Neural cell (in vitro differentiated cells): ENCODE measurements around the gene KLRC3.
"Not testable (repeated sequence)": the region's sequence is repeated elsewhere in the genome, so short reads cannot be mapped to it uniquely, and the experiment has no call there.

Experiments
- CTCF ChIP-seq: fragments of 450-650 bp; IDR thresholded peaks from 2 replicates; pipeline ENCODE4 v1.5.1; 2014; ENCODE audit warnings: antibody characterized with exemption, mild to moderate bottlenecking, moderate library complexity; ENCODE audit not compliant: poor library complexity, severe bottlenecking
- MXI1 ChIP-seq: fragments of 450-650 bp; conservative IDR thresholded peaks from 2 replicates; pipeline ENCODE4 v1.6.1; 2014; ENCODE audit warnings: antibody characterized with exemption, mild to moderate bottlenecking; ENCODE audit not compliant: poor library complexity, severe bottlenecking

GRCh38 chr12:10446052-10446451 lies 25.7 kb upstream of the KLRC3 start:
- not testable (repeated sequence) for TF ChIP-seq CTCF, MXI1
